ENCODE measurements around the gene CTNNA1.

GRCh38 chr5:138844125-138844461 lies 90.9 kb downstream of the CTNNA1 start:
- TF ChIP-seq CTCF (IDR thresholded peaks at IDR 0.05) (no peak), POLR2A (IDR thresholded peaks at IDR 0.05) (no peak)

All from thyroid gland (tissue), 4 donors.